Brain microvascular endothelial cell (primary cell): ENCODE results near the gene TMEM178B.

Experiments
- DNase-seq: peaks from one replicate; pipeline ENCODE4 v3.0.0-alpha.2; 2020
- H3K27ac ChIP-seq: fragments of 250-450 bp; sonication (Bioruptor Pico); 2 replicates; pipeline ENCODE4 v1.5.1; 2020; ENCODE audit warnings: mild to moderate bottlenecking, moderate library complexity
- H3K27me3 ChIP-seq: fragments of 250-450 bp; sonication (Bioruptor Pico); replicated peaks from 2 replicates; pipeline ENCODE4 v1.5.1; 2020; ENCODE audit warnings: mild to moderate bottlenecking
- H3K36me3 ChIP-seq: fragments of 250-450 bp; sonication (Bioruptor Pico); replicated peaks from 2 replicates; pipeline ENCODE4 v1.5.1; 2020; ENCODE audit warnings: mild to moderate bottlenecking
- H3K4me3 ChIP-seq: 2 replicates; pipeline ENCODE4 v1.5.1; 2011; ENCODE audit warnings: low read depth, mild to moderate bottlenecking, control low read depth, low read length, moderate library complexity
- in situ Hi-C: cut with HindIII; loops from 2 replicates; pipeline ENCODE4 v1.10.0; 2017; ENCODE audit warnings: low sequenced_read_pairs, low pct_ligation_motif_present
- TF ChIP-seq, protein P1 (sequence below): IDR thresholded peaks from 2 replicates; pipeline ENCODE4 v1.5.1; 2011; ENCODE audit warnings: low read depth, mild to moderate bottlenecking, moderate library complexity, low read length, control low read depth, inconsistent platforms; ENCODE audit errors: missing control alignments

Gene TMEM178B

DNA sequence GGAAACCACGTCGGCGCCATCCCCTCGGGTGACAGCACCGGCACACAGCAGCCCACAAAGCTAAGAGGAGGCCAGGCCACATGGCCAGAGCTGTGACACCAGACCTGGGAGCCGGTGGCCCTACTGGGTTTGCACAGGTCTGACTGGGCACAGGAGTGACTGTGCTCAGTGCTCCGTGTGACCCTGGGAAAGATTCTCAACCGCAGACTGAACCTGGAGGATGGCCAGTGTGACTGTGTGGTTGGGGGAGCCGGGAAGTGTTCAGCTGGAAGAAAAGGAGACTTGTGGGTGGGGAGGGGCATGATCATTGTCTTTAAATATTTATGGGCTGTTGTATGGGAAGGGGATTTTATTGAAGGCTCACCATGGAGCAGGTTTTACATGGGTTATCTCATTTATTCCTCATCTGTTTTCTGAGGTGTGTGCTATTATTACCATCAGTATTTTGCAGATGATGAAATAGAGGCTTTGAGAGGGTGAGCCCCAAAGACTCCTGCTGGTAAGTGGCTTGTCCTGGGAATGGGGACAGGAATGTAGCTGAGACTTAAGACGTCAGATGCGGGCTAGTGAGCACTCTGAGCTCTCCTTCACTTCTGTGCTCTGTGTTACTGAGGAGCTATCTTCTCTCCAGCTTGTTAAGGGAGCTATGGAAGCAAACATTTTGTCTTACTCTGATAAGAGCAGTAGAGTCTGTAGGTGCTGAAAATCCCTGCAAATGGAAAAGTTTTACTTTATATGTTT is 127.5 kb downstream of the TMEM178B start:
- no peaks in the 10 kb centered on the region for H3K27me3 ChIP-seq
- in situ Hi-C loops: no loop called here
- H3K36me3 ChIP-seq: no peaks in the 10 kb centered on the region
- H3K27ac ChIP-seq: no peak overlapping the region
- no peak for DNase-seq
- TF ChIP-seq, protein P1, sequence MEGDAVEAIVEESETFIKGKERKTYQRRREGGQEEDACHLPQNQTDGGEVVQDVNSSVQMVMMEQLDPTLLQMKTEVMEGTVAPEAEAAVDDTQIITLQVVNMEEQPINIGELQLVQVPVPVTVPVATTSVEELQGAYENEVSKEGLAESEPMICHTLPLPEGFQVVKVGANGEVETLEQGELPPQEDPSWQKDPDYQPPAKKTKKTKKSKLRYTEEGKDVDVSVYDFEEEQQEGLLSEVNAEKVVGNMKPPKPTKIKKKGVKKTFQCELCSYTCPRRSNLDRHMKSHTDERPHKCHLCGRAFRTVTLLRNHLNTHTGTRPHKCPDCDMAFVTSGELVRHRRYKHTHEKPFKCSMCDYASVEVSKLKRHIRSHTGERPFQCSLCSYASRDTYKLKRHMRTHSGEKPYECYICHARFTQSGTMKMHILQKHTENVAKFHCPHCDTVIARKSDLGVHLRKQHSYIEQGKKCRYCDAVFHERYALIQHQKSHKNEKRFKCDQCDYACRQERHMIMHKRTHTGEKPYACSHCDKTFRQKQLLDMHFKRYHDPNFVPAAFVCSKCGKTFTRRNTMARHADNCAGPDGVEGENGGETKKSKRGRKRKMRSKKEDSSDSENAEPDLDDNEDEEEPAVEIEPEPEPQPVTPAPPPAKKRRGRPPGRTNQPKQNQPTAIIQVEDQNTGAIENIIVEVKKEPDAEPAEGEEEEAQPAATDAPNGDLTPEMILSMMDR: no peak
- H3K4me3 ChIP-seq: no peak overlapping the region

DNA sequence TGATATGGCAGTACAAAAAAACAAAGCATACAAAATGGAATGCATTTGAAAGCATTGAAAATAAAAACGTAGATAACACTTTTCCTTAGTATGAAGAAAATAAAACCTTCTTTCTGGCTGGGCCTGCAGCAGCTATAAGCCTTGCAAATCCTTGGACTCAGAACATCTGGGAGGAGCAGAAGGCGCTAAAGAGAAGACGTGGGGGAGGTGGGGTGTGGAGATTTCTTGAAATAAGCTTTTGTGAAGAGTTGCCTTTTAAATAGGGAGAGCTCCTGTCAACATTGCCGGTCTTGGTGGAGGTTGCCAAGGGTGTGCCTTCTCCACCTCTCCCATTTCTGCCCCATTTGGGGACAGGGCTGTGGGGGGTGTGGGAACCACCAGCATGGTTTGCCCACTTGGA is 128.7 kb downstream of the TMEM178B start:
- TF ChIP-seq, protein P1: no peak
- H3K27me3 ChIP-seq: no peaks in the 10 kb centered on the region
- H3K27ac ChIP-seq: no peak overlapping the region
- H3K36me3 ChIP-seq: no peaks in the 10 kb centered on the region
- in situ Hi-C loops: no loop called here
- H3K4me3 ChIP-seq: no peak overlapping the region
- no peak for DNase-seq

DNA sequence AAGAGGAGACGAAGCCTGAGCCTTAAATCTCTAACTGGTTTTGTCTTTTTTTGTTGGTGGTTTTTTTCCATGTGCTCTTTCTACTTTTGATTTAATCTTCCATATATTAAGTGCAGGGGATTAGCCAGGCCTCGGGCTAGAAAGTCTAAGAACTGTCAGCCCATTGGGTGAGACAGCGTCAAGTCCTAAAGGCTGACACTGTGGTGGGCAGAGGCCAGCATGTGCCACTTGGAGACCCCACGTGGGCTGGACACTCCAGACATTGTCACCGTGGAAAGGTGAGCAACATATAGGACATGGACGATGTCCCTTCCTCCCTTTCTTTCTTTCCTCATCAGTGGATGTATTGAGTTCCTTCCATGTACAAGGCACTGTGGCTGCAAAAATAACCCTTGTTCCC is 129.3 kb downstream of the TMEM178B start:
- H3K27me3 ChIP-seq: no peaks in the 10 kb centered on the region
- DNase-seq: no peak
- no peaks in the 10 kb centered on the region for H3K36me3 ChIP-seq
- in situ Hi-C loops: no loop called here
- H3K27ac ChIP-seq: no peak overlapping the region
- H3K4me3 ChIP-seq: no peak overlapping the region
- TF ChIP-seq, protein P1: no peak

DNA sequence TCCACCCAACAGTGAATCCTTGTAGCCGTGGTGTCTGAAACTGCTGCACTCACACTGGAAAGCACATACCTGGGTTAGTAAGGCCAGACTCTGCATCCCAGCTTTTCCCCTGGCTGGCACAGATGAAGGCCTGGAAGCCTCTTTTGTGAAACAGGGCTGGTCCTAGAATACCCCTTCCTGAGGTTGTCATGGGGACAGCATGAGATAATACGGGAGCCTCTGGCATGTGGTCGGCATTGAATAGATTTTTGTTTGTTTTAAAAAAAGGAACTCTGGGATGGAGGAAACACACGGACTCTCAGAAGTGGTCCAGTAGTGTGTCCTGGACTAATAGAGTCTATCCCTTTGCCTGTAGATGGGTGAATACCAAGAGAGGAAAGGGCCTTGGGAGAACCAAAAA is 129.7 kb downstream of the TMEM178B start:
- Histone ChIP-seq H3K36me3 (no peaks in the 10 kb centered on the region), H3K27me3 (no peaks in the 10 kb centered on the region), H3K27ac (no peak overlapping the region), H3K4me3 (no peak overlapping the region)
- TF ChIP-seq, protein P1: no peak
- in situ Hi-C loops: no loop called here
- no peak for DNase-seq

DNA sequence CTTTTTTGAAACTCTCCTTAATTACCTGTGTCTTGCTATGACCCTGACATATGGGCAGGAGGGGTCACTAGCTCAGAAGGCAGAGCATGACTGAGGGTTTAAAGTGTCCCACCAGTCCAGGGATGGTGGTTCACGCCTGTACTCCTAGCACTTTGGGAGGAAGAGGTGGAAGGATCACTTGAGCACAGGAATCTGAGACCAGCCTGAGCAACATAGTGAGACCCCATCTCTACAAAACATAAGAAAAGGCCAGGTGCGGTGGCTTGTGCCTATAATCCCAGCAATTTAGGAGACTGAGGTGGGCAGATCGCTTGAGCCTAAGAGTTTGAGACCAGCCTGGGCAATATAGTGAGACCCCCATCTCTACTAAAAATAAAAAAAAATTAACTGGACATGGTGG is 133.8 kb downstream of the TMEM178B start:
- DNase-seq: no peak
- Histone ChIP-seq H3K4me3 (no peak overlapping the region), H3K36me3 (no peaks in the 10 kb centered on the region), H3K27ac (no peak overlapping the region), H3K27me3 (no peaks in the 10 kb centered on the region)
- in situ Hi-C loops: no loop called here
- TF ChIP-seq, protein P1: no peak

DNA sequence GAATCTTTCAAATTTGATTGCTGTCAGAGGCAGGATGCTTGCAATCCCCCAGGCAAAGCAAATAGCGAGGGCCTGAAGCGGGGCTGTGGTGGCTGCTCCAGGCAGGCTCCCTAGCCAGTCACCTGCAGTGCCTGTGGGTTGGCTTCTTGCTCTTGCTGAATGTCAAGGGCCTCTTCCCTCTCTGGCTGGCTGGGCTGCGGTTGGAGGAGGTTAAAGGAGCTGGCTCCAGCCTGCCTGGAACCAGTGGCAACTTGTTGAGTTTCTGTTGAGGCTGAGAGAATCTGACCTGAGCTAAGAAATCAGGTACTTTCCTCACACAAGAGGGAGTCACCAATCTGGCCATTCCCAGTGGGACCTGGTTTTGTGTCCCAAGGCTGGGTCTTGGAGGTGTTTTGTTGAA is 134.7 kb downstream of the TMEM178B start:
- DNase-seq: no peak
- Histone ChIP-seq H3K27ac (no peak overlapping the region), H3K36me3 (no peaks in the 10 kb centered on the region), H3K4me3 (no peak overlapping the region), H3K27me3 (no peaks in the 10 kb centered on the region)
- TF ChIP-seq, protein P1: no peak
- in situ Hi-C loops: no loop called here
